NCI-H460 (cell line): Measurements from ENCODE around the gene TBL1X. TPM values are rescaled to one million over a fixed set of nuclear protein-coding genes. Genes with fewer than 3 reads are reported as not detected.

Source experiments
- DNase-seq: peaks from one replicate; pipeline ENCODE4 v3.0.0-alpha.2; 2016; ENCODE audit warnings: low read depth; ENCODE audit errors: extremely low read depth
- total RNA-seq: library from RNA; depleted of rRNA; stranded (reverse); fragments of >200 nt; shearing (Covaris generic); gene quantifications from 2 replicates; pipeline ENCODE4 v1.2.3, GENCODE V29; 2014

TBL1X gene
- total RNA-seq, 1 experiment from 2014 or later, result 41.8 TPM

DNA sequence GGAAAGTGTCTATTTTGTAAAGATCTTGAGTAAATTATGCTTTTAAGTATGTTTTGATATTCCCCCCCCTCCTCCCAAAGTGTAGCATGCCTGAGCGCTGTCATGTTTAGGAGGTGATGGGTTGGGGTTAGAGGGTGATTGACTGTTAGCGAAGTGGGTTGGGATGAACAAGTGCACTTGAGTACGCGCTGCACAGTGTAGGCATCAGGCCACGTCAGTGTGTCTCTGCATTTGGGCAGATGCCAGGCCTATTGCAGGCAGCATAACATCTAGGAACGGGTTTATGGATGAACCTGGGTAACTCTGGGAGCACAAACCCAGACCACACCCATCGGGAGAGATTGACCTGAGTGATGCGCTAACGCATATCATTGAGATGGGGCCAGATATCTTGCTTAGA is 111.2 kb downstream of the TBL1X start:
- no peak for DNase-seq

DNA sequence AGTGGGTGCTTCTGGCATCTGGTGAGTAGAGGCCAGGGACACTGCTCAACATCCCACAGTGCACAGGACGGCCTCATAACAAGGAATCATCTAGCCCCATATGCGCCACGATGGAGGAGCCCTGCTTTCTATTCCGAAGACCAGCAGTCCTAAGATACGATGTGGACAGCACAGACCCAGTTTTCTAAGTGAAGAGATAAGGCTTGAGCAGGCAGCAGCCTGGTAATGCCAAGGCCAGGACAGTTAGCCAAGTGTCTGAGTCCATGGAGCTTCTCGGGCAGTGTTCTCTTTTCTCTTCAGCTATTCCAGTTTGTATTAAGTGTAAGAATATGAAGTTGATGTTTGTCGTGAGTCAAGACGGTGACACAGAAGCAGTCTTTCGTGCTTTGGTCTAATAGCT is 112.7 kb downstream of the TBL1X start:
- no peak for DNase-seq

DNA sequence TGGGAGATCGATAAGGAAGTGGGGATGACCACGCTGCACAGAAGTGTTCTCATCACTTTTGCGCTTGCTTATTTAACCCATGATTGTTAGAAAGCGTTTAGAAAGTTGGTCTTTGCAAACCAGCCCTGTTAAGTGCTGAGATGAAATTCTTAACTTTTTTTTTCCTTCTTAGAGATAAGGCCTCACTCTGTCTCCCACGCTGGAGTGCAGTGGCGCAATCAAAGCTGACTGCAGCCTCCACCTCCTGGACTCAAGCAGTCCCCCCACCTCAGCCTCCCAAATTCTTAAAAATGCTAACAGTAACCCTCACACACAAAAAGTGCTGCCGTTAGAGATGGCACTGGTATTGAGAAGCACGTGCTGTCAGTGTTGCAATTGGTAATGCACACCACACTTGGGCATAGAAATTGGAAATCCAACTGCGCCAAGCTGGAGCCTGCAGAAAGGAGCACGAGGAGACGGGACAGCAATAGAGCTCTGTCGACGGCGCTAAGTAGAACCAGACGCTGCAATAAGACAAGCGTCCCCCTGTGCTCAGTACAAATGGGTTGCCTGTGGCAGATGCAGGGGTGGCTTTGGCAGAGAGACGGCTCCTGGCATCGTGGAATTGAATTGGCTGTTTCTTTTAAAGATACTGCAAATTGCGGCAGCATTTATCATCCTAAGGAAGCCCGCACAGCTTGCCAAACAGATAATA is 113.4 kb downstream of the TBL1X start:
- no peak for DNase-seq

DNA sequence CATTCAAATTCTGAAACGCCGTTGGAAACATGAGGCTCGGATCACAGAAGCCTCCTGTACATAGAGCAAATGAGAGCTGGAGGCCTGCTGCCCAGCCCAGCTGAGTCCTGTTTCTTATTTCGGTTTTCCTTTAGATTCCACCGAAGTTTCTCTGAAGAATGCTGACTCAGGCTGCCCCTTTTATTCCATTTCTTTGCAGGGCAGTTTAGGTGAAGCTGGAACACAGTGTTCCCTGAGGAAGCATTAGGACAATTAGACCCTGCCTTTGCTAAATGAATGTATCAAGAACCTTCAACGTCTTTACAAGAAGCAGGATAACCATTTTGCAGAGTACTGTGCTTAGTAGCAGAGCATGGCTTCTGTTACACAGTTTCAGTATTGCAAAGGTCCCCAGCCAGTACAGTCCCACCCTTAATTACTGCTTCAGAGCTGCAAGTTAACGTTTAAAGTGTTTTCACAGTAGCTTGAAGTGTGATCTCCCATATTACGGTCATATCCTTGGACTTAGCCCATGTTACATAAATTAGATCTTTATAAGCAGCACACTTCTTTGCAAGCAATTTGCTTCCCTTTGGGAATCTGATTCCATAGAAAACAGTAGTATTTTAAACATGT is 117.0 kb downstream of the TBL1X start:
- DNase-seq, result no peak

DNA sequence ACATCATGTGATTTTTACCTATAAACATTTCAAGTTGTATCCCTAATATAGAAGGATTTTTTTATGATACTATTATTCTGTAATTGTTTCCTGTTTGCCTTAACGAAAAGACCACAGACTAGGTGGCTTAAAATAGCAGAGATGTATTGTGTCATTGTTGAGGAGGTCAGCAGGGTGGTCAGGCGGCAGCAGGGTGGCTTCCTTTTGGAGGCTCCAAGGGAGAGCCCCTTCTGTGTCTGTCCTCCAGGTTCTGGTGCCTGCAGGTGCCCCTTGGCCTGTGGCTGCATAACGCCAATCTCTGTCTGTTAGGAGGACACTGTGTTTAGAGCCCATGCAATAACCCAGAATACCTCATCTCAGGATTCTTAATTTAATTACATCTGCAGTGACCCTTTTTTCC is 118.1 kb downstream of the TBL1X start:
- DNase-seq, result no peak

DNA sequence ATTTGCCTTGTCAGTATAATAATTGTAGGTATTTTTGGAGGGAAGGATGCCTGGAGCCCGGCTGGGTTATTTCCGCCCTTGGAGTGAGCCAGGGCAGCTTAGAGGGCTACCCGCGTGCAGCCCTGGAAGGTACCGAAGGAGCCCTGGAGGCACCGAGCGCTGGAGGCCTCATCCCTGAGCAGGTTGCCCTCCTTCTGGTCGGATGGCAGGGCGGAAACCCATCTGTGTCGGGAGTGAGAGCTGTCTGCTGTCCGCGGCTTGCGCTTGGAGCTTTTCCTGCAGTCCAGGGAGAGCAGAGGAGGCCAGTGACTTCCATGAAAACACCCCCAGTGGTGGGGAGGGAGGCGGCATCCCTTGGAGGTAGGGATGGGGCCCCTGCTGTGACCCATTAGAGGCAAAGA is 122.1 kb downstream of the TBL1X start:
- DNase-seq, result no peak

DNA sequence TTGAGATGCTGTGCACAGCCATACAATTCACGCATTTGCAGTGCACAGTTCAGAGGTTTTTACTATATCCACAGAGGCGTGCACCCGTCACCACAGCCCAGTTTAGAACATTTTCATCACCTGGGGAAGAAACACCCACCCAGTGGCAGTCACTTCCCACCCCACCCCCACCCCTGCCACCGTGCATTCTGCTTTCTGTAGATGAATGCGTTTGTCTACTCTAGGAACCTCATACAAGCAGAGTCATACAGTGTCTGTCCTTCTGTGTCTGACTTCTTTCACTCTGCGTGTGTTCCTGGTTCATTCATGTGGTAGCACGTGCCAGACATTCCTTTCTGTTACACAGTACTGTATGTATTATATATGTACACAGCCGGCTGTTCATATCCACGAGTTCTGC is 122.8 kb downstream of the TBL1X start:
- no peak for DNase-seq

DNA sequence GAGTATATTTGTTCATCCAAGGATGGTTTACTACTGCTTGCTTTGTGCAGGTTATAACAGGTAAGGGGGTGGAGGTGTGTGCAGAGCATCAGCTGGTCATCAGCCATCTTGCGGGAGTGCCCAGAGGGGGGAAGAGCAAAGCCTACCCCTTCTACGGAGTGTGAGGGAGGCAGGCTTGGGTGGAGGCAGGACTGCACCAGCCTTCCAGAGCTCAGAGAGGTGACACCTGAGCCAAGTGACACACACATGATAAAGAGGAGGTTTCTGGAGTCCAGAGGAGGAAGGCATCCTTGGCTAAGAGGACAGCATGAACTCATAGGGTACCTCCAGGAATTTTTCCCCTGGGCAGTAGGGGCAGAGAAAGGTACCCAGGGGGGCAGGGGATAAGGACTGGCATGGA is 126.6 kb downstream of the TBL1X start:
- no peak for DNase-seq

DNA sequence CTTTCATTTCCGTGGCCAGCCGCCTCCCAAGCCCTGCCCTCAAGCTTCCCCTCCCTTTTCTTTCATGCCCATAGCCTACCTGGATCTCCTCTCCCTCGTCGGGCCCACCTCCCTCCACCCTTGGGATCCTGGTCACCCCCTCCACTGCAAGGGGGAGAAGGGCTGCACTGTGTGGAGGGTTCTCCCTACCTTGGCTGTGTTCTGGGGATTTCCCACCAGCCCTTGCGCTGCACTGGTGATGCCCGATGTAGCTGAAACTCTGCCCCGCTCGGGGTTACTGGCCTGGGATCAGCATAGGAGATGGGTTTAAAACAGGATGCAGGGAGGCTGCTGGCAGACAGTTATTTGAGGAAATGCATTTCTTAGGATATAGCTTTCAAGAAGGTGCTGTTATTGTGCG is 128.9 kb downstream of the TBL1X start:
- no peak for DNase-seq

DNA sequence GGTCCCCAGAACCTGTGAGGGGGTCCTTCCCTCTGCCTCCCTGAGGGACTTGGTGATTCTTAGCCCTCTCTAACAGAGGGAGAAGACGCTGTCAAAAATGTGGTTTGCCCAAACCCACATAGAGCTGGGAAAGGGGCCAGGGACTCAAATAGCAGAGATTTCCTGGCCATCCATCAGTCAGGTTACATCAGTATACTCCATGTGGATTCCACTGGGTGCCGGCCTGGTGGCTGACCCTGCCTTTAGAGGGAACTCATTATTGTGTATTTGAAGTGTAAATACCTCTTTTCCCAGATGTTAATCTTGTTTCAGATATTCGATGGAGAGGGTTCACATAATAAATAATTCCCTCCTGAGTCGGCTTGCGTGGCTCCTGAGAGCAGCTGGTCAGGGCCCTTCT is 130.3 kb downstream of the TBL1X start:
- DNase-seq, result no peak

DNA sequence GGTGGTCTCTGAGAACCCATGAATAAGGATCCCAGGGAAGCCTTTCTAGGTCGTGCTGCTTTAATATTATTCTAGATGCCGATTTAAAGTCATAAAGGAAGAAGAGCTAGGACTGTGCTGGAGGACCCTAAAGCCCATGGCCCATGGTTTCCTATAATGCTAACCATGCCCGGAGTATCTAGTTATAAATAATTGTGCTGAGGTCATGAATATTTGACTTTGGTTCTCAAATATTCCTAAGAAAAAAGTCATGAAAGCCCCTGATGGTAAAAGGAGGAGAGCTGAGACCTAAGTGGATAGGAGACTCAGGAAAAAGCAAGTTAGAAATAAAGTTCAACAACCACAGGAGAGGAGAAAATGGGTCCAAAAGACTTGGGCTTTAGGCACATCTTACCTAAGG is 132.0 kb downstream of the TBL1X start:
- no peak for DNase-seq

DNA sequence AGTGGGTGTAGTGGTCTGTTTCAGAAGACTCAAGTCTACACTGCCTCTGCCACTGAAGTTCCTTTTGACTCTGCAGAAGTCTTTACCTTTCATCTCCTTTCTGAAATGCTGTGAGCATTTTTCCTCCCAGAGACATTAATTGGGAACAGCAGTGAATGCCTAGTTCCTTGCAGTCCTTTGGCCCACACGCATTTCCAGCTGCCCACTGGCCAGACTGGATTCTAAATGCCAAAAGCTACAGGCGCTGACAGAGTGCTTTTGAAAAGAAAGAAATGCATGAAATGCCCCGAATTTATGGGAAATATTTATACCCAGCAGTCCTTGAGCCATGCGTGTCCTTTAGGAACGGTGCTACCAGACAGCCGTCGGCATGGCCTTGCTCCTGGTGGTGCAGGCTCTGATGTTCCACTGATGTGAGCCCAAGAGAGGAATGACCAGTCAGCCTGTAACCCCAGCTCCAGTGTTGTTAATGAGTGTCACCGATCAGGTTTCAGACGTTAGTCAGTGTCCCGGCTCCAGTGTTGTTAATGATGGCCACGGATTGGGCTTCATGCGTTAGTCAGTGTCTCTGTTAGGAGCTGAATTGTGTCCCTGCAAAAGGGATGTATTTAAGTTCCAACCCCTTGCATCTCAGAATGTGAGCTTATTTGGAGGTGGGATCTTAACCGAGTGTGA is 132.6 kb downstream of the TBL1X start:
- no peak for DNase-seq

DNA sequence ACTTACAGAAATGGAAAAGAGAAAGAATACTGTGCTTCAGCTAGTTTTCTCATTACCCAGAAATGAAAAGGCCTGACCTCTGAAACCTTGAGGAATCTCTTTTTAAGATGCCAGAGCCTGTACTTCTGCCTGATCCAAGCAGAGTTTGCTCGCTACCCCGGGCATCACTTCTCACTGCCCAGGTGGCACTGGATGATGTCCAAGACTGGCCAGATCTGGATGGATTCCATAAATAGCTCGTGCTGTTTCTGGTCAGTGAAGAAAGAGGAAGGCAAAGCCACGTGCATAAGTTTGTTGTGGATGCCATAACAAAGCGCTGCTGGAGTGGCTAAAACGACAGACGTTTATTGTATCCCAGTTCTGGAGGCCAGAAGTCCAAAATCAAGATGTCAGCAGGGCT is 133.5 kb downstream of the TBL1X start:
- DNase-seq, result no peak

DNA sequence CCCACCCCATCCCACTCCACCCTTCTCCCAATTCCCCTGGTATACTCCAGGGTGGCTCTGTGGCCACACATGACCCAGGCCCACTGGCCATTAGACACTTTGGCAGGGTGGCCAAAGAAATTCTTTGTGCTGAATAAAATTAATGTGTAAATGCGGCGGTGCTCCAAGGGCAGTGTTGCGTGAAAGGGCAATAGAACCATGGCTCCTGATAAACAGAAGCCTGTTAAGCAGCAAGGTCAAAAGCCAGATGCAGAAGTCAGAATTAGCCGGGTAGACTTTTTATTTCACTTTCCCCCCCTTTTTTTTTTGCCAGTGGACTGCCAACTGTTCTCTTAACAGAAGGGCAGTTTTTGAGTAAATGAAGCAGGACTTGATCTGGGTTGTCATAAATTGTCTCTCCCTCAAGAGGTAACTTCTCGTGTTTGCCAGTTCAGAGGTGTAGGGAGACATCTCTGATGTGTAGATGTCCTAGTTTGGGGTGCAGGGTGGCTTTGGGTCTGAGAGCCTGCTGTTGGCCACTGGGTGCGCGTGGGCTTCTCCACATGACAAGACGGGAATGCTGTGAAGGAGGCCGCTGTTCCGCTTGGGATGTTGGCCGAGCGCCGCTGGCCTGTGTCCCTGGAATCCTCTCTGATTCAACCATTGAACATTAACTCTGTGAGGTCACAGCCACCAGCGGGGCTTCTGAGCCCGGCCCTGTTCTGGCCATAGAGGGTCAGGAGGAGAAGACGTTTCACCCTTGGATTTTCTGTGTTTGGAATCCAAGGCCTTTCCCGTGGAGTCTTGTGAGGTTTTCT is 139.5 kb downstream of the TBL1X start:
- no peak for DNase-seq

DNA sequence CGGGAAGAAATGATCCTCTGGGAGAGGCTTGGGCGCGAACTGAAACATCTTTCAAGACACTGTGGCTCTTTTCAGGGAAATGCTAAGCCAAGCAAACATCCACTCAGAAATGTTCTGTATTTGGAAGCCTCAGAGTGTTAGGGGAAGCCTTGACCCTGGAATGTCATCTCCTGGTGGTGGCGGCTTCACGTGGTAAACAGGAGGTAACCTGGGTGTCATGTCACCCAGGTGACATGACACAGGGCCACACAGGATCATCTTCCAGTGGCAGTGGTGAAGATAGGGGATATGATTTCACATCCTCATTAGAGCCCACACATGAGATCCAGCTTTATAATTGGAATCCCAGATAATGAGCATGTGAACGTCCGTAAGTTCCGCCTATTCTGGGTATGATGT is 140.0 kb downstream of the TBL1X start:
- DNase-seq, result no peak

DNA sequence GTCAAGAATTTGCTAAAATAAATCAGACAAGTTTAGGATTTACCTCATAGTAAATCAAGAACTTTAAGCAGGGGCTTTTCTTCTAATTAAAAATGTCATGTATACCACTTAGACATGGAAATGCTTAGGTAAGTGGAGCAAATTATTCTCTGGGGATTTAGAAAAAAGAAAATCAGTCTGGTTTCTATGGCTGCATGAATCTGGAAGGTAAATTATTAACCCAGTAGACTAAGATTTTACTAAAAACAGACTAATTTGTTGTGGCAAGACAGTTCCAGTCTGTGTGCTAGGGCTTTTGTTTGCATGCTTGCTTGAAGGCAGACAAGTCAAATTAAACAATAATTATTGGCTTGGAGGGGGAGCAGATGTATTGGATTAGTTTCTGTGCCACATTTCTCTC is 140.6 kb downstream of the TBL1X start:
- DNase-seq, result no peak

DNA sequence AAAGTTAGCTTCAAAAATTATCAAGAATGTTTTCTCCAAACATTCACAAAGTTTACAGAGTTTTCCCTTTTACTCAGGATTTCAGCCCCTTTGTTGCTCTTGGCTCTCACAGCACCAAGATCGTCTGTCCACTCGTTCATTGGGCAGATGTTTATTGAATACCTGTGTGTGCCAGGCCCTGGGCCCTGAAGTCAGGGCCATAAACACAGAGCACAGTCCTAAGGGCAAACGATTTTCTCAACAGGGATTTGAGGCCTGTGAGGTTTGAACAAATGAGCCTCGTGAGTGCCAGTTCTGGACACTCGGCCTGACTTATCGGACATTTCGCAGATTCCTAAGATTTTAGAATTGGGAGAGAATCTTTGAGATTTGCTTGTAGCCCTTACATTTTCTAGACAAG is 142.1 kb downstream of the TBL1X start:
- no peak for DNase-seq

DNA sequence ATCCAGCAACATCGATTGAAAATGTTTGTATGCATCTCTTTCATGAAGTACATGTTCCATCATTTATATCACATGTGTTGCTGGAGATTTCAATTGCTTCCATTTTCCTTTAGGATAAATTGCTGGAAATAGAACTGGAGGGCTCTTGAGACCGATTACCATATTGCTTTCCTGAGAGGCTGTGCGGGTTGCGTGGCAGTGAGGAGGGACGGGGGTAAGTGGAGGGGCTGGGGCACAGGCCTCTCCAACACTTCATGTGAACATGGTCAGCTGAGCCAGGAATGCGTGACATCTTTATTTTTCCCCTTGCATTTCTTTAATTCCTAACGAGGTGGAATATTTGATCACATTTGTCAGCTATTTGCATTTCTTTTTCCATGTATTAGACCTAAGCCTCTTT is 144.6 kb downstream of the TBL1X start:
- DNase-seq, result no peak

DNA sequence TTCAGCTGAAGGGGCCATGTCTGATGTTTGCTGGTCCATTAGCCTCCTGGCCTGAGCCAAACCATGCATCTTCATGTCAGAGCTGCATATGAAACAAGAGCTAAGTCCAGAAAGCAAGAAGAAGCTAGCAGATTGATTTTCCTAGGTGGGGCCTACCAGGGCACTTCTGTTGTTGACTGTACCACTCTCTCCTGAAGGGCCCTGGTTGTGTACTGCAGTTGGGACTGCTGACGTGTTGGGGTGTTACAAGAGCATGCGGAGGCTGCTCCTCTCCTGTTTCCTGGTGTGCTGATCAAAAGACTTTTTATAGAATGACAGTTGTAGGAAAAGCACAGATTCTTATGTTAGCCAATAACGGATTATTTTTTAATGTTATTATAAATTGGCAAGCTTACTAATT is 145.1 kb downstream of the TBL1X start:
- DNase-seq, result no peak

DNA sequence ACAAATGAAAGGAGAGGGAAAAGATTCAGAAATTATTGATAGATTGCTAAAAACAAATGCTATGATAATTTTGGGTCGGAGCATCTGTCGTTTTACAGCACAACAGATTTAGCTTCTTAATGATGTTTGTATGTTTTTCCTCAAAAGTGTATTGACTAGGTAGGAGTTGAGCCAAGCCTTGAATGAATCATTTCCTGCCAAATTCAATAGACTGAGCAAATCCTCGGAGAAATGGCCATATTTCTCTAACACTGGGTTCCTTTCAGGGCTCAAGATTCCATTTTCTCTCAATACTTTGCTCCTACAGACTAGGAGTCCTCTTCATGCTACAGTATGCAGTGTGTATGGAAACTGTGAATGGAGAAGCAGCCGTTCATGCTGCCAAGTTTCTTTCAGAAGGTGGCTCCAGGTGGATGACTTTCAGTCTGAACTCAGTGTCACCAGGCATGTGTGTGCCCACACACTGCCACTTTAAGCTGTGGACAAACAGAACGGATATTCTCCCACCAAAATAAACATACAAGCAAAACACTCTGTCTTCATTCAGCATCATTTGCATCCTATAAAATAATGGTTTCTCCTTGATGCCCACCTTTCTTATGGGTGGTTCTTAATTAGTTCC is 146.0 kb downstream of the TBL1X start:
- no peak for DNase-seq
